Measurements from ENCODE around the gene SPINK4.

DNA sequence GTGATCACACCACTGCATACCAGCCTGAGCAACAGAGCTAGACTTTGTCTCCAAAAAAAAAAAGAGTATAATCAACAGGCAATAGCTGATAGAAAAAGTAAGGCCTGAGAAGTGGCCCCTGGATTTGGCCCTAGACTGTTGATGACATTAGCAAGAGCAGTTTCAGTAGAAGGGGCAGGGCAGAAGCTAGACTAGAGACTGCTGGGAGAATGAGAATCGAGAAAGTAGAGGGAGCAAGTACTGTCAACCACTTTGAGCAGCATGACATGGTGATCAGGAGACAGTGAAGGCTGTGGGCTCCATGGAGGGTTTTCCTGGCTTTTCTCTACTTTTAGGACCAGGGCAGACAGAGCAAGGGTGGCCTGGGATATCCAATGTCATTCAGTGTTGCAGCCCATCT, 37.9 kb upstream of the SPINK4 start:
- TF ChIP-seq, protein P1, sequence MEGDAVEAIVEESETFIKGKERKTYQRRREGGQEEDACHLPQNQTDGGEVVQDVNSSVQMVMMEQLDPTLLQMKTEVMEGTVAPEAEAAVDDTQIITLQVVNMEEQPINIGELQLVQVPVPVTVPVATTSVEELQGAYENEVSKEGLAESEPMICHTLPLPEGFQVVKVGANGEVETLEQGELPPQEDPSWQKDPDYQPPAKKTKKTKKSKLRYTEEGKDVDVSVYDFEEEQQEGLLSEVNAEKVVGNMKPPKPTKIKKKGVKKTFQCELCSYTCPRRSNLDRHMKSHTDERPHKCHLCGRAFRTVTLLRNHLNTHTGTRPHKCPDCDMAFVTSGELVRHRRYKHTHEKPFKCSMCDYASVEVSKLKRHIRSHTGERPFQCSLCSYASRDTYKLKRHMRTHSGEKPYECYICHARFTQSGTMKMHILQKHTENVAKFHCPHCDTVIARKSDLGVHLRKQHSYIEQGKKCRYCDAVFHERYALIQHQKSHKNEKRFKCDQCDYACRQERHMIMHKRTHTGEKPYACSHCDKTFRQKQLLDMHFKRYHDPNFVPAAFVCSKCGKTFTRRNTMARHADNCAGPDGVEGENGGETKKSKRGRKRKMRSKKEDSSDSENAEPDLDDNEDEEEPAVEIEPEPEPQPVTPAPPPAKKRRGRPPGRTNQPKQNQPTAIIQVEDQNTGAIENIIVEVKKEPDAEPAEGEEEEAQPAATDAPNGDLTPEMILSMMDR (IDR thresholded peaks at IDR 0.05 in 2 of 3, conservative IDR thresholded peaks at IDR 0.05 in 1 of 3; ENCODE audit: borderline replicate concordance in 1 of 3, insufficient read depth in 1 of 3, low read depth in 2 of 3, low read length in 2 of 3), result no peak
- TF ChIP-seq POLR2AphosphoS5 (IDR thresholded peaks at IDR 0.05; ENCODE audit: low read depth, low read length), result no peak
- TF ChIP-seq, protein P2, sequence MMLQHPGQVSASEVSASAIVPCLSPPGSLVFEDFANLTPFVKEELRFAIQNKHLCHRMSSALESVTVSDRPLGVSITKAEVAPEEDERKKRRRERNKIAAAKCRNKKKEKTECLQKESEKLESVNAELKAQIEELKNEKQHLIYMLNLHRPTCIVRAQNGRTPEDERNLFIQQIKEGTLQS (IDR thresholded peaks at IDR 0.05), result no peak
- TF ChIP-seq SP1 (IDR thresholded peaks at IDR 0.05; ENCODE audit: low read depth), result no peak
- TF ChIP-seq EZH2 (IDR thresholded peaks at IDR 0.05), result no peak
- TF ChIP-seq ZNF274 (IDR thresholded peaks at IDR 0.05; ENCODE audit: low read depth, low read length), result no peak
- no peak for TF ChIP-seq POLR2A (IDR thresholded peaks at IDR 0.05; ENCODE audit: borderline replicate concordance, extremely low read depth, insufficient read depth, insufficient read length)

Data from HCT116 (cell line).